ENCODE data around the gene MRI1. TPM values are rescaled to one million over a fixed set of nuclear protein-coding genes. Genes with fewer than 3 reads are reported as not detected.

MRI1 gene
- total and polyA plus RNA-seq, 4 donors: 16.3 to 50.0 (median 17.7) TPM

DNA sequence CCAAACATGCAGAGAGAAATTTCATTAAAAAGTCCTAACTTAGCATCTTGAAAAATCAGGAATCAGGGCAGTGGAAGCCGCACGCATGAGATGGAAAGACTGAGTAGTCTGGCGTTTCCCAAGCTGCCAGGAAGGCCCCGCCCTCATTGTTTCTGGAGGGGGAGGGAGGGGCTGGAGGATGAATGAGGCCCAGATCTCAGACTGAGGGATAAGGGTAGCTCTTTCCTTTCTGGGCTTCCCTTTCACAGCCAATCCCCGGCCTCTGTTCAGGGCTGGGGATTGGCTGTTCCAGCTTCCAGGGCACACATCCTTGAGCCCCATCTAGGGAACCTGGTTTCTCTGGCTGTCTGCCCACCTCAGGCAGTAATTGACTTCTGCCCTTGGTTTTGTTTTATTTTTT, 17.2 kb downstream of the MRI1 start:
- Histone ChIP-seq H3K9me3 (ENCODE audit: control insufficient read depth in 4 of 4, low read length in 3 of 4) (no peaks in the 10 kb centered on the region), H3K36me3 (ENCODE audit: control insufficient read depth in 4 of 4, insufficient read depth in 3 of 4, low read depth in 1 of 4, low read length in 3 of 4) (peaks cover 5 to 22% (median 14%) of the 10 kb centered on the region in 4 donors), H3K27ac (ENCODE audit: low read depth in 1 of 2, low read length in 2 of 2) (no peak overlapping the region), H3K4me1 (ENCODE audit: control insufficient read depth in 4 of 4, insufficient read depth in 4 of 4, low read length in 3 of 4) (peaks cover 0 to 5% (median 2%) of the 10 kb centered on the region in 4 donors), H3K27me3 (ENCODE audit: control insufficient read depth in 4 of 4, insufficient read depth in 4 of 4, low read length in 3 of 4) (no peaks in the 10 kb centered on the region), H3K4me3 (ENCODE audit: low read depth in 1 of 3, low read length in 3 of 3) (no peak overlapping the region), H3K9ac (ENCODE audit: low read depth in 1 of 2, low read length in 2 of 2) (no peak overlapping the region)
- DNase-seq (ENCODE audit: low spot score): no peak
- TF ChIP-seq, protein P1, sequence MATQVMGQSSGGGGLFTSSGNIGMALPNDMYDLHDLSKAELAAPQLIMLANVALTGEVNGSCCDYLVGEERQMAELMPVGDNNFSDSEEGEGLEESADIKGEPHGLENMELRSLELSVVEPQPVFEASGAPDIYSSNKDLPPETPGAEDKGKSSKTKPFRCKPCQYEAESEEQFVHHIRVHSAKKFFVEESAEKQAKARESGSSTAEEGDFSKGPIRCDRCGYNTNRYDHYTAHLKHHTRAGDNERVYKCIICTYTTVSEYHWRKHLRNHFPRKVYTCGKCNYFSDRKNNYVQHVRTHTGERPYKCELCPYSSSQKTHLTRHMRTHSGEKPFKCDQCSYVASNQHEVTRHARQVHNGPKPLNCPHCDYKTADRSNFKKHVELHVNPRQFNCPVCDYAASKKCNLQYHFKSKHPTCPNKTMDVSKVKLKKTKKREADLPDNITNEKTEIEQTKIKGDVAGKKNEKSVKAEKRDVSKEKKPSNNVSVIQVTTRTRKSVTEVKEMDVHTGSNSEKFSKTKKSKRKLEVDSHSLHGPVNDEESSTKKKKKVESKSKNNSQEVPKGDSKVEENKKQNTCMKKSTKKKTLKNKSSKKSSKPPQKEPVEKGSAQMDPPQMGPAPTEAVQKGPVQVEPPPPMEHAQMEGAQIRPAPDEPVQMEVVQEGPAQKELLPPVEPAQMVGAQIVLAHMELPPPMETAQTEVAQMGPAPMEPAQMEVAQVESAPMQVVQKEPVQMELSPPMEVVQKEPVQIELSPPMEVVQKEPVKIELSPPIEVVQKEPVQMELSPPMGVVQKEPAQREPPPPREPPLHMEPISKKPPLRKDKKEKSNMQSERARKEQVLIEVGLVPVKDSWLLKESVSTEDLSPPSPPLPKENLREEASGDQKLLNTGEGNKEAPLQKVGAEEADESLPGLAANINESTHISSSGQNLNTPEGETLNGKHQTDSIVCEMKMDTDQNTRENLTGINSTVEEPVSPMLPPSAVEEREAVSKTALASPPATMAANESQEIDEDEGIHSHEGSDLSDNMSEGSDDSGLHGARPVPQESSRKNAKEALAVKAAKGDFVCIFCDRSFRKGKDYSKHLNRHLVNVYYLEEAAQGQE (IDR thresholded peaks at IDR 0.05): no peak
- TF ChIP-seq JUND (IDR thresholded peaks at IDR 0.05): peak; percentile 91
- no peak for TF ChIP-seq TAF1 (conservative IDR thresholded peaks at IDR 0.05)
- TF ChIP-seq HNF4G (IDR thresholded peaks at IDR 0.05): no peak
- TF ChIP-seq RAD21 (IDR thresholded peaks at IDR 0.05): peak in 1 of 2 donors; percentile 10
- TF ChIP-seq, protein P2, sequence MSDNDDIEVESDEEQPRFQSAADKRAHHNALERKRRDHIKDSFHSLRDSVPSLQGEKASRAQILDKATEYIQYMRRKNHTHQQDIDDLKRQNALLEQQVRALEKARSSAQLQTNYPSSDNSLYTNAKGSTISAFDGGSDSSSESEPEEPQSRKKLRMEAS (IDR thresholded peaks at IDR 0.05): no peak
- TF ChIP-seq NR2F2 (IDR thresholded peaks at IDR 0.05): no peak
- TF ChIP-seq, protein P3, sequence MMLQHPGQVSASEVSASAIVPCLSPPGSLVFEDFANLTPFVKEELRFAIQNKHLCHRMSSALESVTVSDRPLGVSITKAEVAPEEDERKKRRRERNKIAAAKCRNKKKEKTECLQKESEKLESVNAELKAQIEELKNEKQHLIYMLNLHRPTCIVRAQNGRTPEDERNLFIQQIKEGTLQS (IDR thresholded peaks at IDR 0.05): peak; percentile 13
- TF ChIP-seq SP1 (IDR thresholded peaks at IDR 0.05): no peak
- 25% methylated on average over 5 of the region's 5 CpGs for WGBS

DNA sequence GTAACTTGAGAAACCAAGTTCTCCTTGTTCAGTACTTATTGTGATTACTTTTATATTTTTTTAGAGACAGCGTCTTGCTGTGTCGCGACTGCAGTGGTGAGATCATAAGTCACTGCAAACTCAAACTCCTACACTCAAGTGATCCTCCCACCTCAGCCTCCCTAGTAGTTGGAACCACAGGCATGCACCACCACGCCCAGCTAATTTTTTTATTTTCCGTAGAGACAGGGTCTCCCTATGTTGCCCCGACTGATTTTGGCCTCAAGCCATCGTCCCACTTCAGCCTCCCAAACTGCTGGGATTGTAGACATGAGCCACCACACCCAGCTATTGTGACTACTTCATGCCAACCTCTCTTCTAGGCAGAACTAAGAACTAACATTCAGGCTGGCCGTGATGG, 18.2 kb downstream of the MRI1 start:
- no peak for DNase-seq (ENCODE audit: low spot score)
- no peaks in the 10 kb centered on the region for H3K27me3 ChIP-seq (ENCODE audit: control insufficient read depth in 4 of 4, insufficient read depth in 4 of 4, low read length in 3 of 4)
- H3K9ac ChIP-seq (ENCODE audit: low read depth in 1 of 2, low read length in 2 of 2): no peak overlapping the region
- H3K36me3 ChIP-seq (ENCODE audit: control insufficient read depth in 4 of 4, insufficient read depth in 3 of 4, low read depth in 1 of 4, low read length in 3 of 4): peaks cover 5 to 18% (median 13%) of the 10 kb centered on the region in 4 donors
- WGBS: 76% methylated on average over 8 of the region's 8 CpGs
- no peak overlapping the region for H3K27ac ChIP-seq (ENCODE audit: low read depth in 1 of 2, low read length in 2 of 2)
- peaks cover 0 to 5% (median 2%) of the 10 kb centered on the region in 4 donors for H3K4me1 ChIP-seq (ENCODE audit: control insufficient read depth in 4 of 4, insufficient read depth in 4 of 4, low read length in 3 of 4)
- H3K9me3 ChIP-seq (ENCODE audit: control insufficient read depth in 4 of 4, low read length in 3 of 4): no peaks in the 10 kb centered on the region
- H3K4me3 ChIP-seq (ENCODE audit: low read depth in 1 of 3, low read length in 3 of 3): no peak overlapping the region
- TF ChIP-seq YY1 (IDR thresholded peaks at IDR 0.05) (no peak), TAF1 (conservative IDR thresholded peaks at IDR 0.05) (no peak)
- TF ChIP-seq, protein P1 (IDR thresholded peaks at IDR 0.05): no peak

All from liver (tissue), 9 donors.